GM18861 (cell line): Measurements from ENCODE around the gene IRS2.

Experiments used
- ATAC-seq: cut with Tn5 transposase; IDR thresholded peaks from one replicate; pipeline ENCODE4 v1.9.1; 2021; ENCODE audit not compliant: unreplicated experiment

Gene IRS2

GRCh38 chr13:109807345-109807744, 21.0 kb upstream of the IRS2 start:
- no peak for ATAC-seq

GRCh38 chr13:109804654-109805053, 18.3 kb upstream of the IRS2 start:
- ATAC-seq, result no peak

- no peak for ATAC-seq
These were observed 17.4 kb upstream of the IRS2 start for GRCh38 chr13:109803825-109804224.

GRCh38 chr13:109802936-109803335, 16.6 kb upstream of the IRS2 start:
- no peak for ATAC-seq

- ATAC-seq, result no peak
These were observed 8.6 kb upstream of the IRS2 start for GRCh38 chr13:109795011-109795410.

GRCh38 chr13:109794095-109794494, 7.7 kb upstream of the IRS2 start:
- ATAC-seq, result no peak

GRCh38 chr13:109792416-109793059, 6.2 kb upstream of the IRS2 start:
- ATAC-seq, result no peak

GRCh38 chr13:109790942-109791605, 4.7 kb upstream of the IRS2 start:
- no peak for ATAC-seq

- no peak for ATAC-seq
These were observed 3.7 kb upstream of the IRS2 start for GRCh38 chr13:109790086-109790485.

- no peak for ATAC-seq
These were observed 2.9 kb upstream of the IRS2 start for GRCh38 chr13:109789262-109789661.

- ATAC-seq, result no peak
These were observed 2.2 kb upstream of the IRS2 start for GRCh38 chr13:109788372-109789111.

GRCh38 chr13:109787135-109787954, 962 bp upstream of the IRS2 start:
- no peak for ATAC-seq

GRCh38 chr13:109785892-109786450, 412 bp downstream of the IRS2 start:
- ATAC-seq, result no peak

GRCh38 chr13:109785141-109785891, 1.1 kb downstream of the IRS2 start:
- no peak for ATAC-seq

GRCh38 chr13:109784590-109785140, 1.7 kb downstream of the IRS2 start:
- ATAC-seq, result no peak

GRCh38 chr13:109783815-109784589, 2.4 kb downstream of the IRS2 start:
- ATAC-seq, result no peak

GRCh38 chr13:109783447-109783814, 3.0 kb downstream of the IRS2 start:
- ATAC-seq, result no peak

- no peak for ATAC-seq
These were observed 3.5 kb downstream of the IRS2 start for GRCh38 chr13:109782823-109783431.
